GM12865 (cell line): ENCODE measurements around the gene SBK2.

Experiments used
- DNase-seq: peaks from one replicate; pipeline ENCODE4 v3.0.0; 2010; ENCODE audit warnings: low read depth
- H3K4me3 ChIP-seq: 2 replicates; pipeline ENCODE4 v1.5.1; 2011; ENCODE audit warnings: mild to moderate bottlenecking, low read depth, low read length, control low read depth
- TF ChIP-seq, protein P1 (sequence below): IDR thresholded peaks from 2 replicates; pipeline ENCODE4 v1.5.1; 2011; ENCODE audit warnings: low read length, control low read depth, low read depth, inconsistent platforms; ENCODE audit not compliant: insufficient read depth; ENCODE audit errors: missing control alignments

The SBK2 gene

DNA sequence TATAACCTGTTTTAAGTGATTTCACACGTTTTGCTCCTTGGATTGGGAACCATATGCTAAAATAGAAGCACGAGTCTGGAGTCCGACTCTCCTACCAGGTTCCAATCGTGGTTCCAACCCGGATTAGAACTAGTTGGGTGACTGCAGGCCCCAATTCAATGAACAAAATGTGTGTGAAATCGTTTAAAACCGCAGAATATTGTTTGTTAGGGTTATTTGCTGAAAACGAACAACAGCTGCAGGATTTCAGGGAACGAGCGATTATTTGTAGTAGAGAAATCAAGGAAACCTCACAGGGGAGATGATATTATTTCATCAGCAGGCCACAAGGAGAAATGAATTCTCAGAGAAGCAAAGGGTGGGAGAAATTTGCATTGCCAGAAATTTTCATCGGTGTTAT lies 32.0 kb downstream of the SBK2 start:
- TF ChIP-seq, protein P1, sequence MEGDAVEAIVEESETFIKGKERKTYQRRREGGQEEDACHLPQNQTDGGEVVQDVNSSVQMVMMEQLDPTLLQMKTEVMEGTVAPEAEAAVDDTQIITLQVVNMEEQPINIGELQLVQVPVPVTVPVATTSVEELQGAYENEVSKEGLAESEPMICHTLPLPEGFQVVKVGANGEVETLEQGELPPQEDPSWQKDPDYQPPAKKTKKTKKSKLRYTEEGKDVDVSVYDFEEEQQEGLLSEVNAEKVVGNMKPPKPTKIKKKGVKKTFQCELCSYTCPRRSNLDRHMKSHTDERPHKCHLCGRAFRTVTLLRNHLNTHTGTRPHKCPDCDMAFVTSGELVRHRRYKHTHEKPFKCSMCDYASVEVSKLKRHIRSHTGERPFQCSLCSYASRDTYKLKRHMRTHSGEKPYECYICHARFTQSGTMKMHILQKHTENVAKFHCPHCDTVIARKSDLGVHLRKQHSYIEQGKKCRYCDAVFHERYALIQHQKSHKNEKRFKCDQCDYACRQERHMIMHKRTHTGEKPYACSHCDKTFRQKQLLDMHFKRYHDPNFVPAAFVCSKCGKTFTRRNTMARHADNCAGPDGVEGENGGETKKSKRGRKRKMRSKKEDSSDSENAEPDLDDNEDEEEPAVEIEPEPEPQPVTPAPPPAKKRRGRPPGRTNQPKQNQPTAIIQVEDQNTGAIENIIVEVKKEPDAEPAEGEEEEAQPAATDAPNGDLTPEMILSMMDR, result no peak
- no peak for DNase-seq
- no peak overlapping the region for H3K4me3 ChIP-seq

DNA sequence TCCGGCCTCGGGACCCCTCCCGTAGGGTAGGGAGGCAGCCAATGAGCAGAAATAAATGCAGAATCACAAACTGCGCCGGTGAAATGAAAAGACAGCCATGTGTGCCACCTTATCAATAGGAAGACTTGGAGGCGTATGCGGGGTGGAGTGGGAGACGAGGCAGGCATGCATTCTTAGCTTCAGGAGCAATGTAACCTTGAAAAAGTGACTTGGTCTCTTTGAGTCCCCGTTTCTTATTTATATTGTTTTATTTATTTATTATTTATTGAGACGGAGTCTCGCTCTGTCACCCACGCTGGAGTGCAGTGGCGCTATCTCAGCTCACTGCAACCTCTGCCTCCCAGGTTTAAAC lies 32.7 kb downstream of the SBK2 start:
- DNase-seq, result no peak
- TF ChIP-seq, protein P1, result no peak
- no peak overlapping the region; the same call in 1 of the 2 replicates for H3K4me3 ChIP-seq

DNA sequence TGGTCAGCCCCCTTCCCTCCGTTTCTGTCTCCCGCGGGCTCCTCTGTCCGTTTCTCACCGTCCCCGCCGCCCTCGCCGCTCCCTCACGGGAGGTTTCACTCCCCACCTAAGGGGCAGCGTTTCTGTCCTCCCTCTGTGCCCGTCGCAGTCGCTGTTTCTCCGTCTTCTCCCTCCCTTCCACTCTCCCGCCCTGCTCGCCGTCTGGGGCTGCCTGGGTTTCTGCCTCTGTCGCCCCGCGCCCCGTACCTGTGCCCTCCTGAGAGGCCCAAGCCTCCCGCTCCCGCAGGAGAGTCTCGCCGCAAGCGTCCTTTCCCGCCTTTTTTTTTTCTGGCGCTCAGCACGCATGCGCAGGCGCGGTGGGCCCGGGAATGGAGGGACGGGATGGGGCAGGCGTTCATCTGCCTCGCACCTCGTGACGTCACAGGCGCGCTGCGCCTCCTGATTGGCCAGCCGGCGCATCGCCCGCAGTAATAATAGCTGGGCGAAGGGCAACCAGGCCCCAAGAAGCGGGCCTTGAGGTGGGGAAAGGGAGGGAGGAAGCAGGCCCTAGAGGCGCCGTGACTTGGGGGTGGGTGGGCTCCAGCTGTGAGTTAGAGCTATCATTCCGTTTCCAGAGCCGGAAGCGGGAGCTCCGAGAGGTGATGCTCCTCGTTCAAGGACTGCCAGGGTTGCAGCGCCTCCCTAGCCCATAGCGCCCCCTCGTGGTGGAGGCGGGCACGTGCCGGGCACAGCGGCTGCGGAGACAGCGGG lies 33.3 kb downstream of the SBK2 start:
- TF ChIP-seq, protein P1, result peak; percentile 97
- peak; percentile 94 for DNase-seq
- peak overlapping the region; percentile 43 for H3K4me3 ChIP-seq

DNA sequence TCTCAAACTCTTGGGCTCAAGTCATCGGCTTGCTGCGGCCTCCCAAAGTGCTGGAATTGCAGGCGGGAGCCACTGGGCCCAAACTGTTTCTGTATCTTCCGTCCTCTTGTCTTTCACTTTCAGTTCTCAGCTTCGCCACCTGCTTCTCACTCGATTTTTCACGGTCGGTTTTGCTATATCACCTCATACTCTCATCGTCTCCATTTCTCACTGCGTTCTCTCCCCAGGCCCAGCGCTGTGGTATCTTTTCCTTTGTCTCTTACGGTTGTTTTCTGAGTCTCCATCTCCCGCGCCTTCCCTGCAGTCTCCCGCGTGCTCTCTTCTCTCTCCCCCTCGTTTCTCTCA lies 33.8 kb downstream of the SBK2 start:
- no peak overlapping the region for H3K4me3 ChIP-seq
- no peak for DNase-seq
- TF ChIP-seq, protein P1, result no peak

DNA sequence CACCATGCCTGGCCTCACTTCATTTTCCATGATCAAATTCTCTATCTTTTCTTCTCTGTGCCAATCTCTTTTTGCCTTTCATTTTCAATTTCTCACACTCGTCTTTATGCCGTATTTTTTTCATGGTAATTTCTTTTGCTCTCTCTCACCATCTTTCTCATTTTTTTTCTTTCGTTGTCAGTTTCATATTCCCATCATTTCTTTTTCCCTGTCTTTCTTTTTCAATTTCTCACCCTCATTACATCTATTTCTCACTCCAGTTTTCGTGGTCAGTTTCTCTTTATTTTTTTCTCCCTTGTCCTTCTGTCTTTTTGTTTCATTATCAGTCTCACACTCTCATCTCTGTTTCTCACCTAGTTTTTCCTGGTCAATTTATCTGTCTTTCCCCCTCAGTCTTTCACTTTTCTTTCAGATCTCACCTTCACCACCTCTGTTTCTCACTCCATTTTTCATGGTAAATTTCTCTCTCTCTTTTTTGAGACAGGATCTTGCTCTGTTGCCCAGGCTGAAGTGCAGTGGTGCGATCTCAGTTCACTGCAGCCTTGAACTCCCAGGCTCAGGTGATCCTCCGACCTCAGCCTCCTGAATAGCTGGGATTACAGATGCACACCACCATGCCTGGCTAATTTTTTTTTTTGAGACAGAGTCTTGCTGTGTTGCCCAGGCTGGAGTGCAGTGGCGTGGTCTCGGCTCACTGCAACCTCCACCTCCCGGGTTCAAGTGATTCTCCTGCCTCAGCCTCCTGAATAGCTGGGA lies 34.6 kb downstream of the SBK2 start:
- TF ChIP-seq, protein P1, result no peak
- DNase-seq, result no peak

DNA sequence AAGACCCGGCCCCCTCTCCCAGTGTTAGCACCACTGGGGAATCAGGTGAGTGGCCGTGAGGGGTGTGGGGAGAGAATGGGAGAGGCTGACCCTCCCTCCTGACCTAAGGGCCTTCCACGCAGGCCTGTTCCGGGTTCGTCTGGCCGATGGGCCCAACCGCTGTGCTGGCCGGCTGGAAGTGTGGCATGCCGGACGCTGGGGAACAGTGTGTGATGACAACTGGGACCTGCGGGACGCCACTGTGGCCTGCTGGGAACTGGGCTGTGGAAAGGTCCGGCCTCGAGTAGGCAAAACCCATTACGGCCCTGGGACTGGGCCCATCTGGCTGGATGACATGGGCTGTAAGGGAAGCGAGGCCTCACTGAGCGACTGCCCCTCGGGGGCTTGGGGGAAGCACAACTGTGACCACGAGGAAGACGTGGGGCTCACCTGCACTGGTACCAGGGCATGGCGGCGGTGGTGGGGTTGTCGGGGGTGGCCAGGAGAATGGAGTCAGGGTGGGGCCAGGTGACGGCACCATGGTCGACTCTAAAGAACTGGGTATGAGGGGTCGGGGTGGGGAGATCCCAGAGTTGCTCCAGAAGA lies 36.5 kb downstream of the SBK2 start:
- TF ChIP-seq, protein P1, result no peak
- no peak overlapping the region for H3K4me3 ChIP-seq
- no peak for DNase-seq

More for the DNA sequence above, 34.6 kb downstream of the SBK2 start:
- no peak overlapping the region for H3K4me3 ChIP-seq
